Common myeloid progenitor, CD34-positive (primary cell): Measurements from ENCODE around the gene CTNNBL1.

Experiments
- CTCF ChIA-PET: fragments of 350-600 bp; sonication (Branson Sonifier 250); formaldehyde crosslinking; loops from one replicate; lab custom pipeline; 2021; ENCODE audit warnings: antibody characterized with exemption; lab: Charles Lee
- POLR2A ChIA-PET: fragments of 350-600 bp; sonication (Branson Sonifier 250); formaldehyde crosslinking; loops from one replicate; lab custom pipeline; 2021; ENCODE audit warnings: antibody characterized with exemption; lab: Charles Lee
- DNase-seq, 3 donors: peaks; one replicate each; pipeline versions ENCODE4 v3.0.0 to v3.0.0-alpha.2; 2013
- H3K27ac ChIP-seq, 2 experiments: 1 replicate in 1 of 2; 2 replicates in 1 of 2; pipeline ENCODE4 v1.7.0; 2013; ENCODE audit warnings: inconsistent platforms in 2 of 2, low read length in 2 of 2, mild to moderate bottlenecking in 2 of 2, low read depth in 1 of 2, moderate library complexity in 1 of 2; ENCODE audit not compliant: severe bottlenecking in 2 of 2, insufficient read depth in 1 of 2, poor library complexity in 1 of 2
- H3K27me3 ChIP-seq, 5 experiments: replicated peaks in 2 of 5; 1 replicate in 3 of 5; 2 replicates in 2 of 5; pipeline versions ENCODE4 v1.6.1 to v1.7.0; 2013; ENCODE audit warnings: low read length in 4 of 5, mild to moderate bottlenecking in 2 of 5, moderate library complexity in 2 of 5, inconsistent platforms in 1 of 5; ENCODE audit not compliant: insufficient read depth in 5 of 5, control insufficient read depth in 4 of 5
- H3K36me3 ChIP-seq, 4 experiments: 1 replicate in 2 of 4; 2 replicates in 2 of 4; pipeline versions ENCODE4 v1.6.1 to v1.7.0; 2013; ENCODE audit warnings: low read length in 3 of 4, control low read depth in 1 of 4, mild to moderate bottlenecking in 1 of 4; ENCODE audit not compliant: control insufficient read depth in 4 of 4, insufficient read depth in 4 of 4
- H3K4me1 ChIP-seq, 4 experiments: 1 replicate in 3 of 4; 2 replicates in 1 of 4; pipeline versions ENCODE4 v1.6.1 to v1.7.1; 2013; ENCODE audit warnings: low read length in 3 of 4, mild to moderate bottlenecking in 3 of 4, control low read depth in 1 of 4, inconsistent platforms in 1 of 4, moderate library complexity in 1 of 4; ENCODE audit not compliant: control insufficient read depth in 4 of 4, insufficient read depth in 4 of 4; ENCODE audit errors: control extremely low read depth in 1 of 4
- H3K4me3 ChIP-seq, 7 experiments: 1 replicate in 4 of 7; 2 replicates in 3 of 7; pipeline versions ENCODE4 v1.5.1 to v1.7.0; 2013; ENCODE audit warnings: mild to moderate bottlenecking in 7 of 7, low read length in 6 of 7, moderate library complexity in 6 of 7, inconsistent platforms in 2 of 7, low read depth in 2 of 7, control low read depth in 1 of 7; ENCODE audit not compliant: insufficient read depth in 4 of 7, control insufficient read depth in 1 of 7; ENCODE audit errors: extremely low read depth in 1 of 7
- H3K9me3 ChIP-seq, 5 experiments: 1 replicate in 4 of 5; 2 replicates in 1 of 5; pipeline versions ENCODE4 v1.6.1 to v1.7.1; 2013; ENCODE audit warnings: low read length in 4 of 5, mild to moderate bottlenecking in 2 of 5, inconsistent platforms in 1 of 5, low read depth in 1 of 5, moderate library complexity in 1 of 5; ENCODE audit not compliant: control insufficient read depth in 4 of 5, insufficient read depth in 2 of 5; ENCODE audit errors: control extremely low read depth in 1 of 5
- WGBS: methylation state at CpG from one replicate; pipeline ENCODE4 v1.1.5; 2013; ENCODE audit not compliant: insufficient coverage; 5-methylcytosine and 5-hydroxymethylcytosine counted together

CTNNBL1 gene

DNA sequence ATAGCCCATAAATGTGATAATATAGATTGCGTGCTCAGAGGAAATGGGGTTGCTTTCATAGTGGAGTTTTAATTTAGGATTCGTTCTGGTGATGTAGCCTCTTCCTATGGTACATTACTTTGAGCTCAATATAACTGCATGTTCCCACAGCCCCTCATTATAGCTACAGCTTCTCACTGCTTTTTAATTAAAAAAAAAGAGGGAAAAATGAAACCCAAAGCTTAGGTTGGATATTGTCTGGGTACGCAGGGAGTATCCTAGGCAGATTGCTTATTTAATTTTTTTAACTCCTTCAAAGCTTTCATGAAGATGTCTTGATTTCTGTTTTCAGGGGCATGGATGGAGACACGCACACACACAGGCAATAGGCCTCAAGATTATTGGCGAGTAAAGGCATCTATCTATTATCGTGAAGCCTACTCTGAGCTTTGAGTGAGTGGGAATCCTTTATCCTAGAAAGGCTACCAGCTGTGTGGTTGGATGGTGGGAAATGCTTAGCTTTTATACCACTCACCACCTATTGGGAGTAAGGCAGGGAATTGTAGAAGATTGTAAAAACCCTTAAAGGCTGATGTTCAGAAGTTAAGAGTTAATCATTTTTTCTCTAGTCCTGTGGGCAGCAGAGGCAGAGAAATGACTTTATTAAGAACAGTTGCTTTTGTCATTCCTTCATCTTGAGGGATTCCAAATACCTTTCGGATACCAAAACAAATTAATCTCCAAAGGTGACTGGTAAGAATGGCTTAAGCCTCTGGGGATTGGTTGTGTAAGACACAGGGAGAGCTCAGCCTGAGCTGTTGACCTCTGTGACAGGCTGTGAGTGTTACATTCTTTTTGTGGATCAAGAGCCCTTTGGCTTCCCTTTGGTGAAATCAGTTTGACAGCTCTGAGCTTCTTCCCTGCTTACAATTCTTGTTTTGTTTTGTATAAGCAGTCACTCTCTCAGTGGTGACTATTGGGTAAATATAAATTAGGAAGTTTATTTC, 33.4 kb downstream of the CTNNBL1 start:
- WGBS, result 100% methylated on average over 3 of the region's 7 CpGs
- POLR2A ChIA-PET, result interaction anchor here (0.7 kb wide), 1 partner anchor 11 kb away, joined by 7 read pairs; no protein-coding TSS in a partner anchor
- CTCF ChIA-PET, result interaction anchor here (0.9 to 1.8 kb wide), 2 partner anchors 9 to 28 kb away, joined by 3 to 11 read pairs; no protein-coding TSS in a partner anchor

DNA sequence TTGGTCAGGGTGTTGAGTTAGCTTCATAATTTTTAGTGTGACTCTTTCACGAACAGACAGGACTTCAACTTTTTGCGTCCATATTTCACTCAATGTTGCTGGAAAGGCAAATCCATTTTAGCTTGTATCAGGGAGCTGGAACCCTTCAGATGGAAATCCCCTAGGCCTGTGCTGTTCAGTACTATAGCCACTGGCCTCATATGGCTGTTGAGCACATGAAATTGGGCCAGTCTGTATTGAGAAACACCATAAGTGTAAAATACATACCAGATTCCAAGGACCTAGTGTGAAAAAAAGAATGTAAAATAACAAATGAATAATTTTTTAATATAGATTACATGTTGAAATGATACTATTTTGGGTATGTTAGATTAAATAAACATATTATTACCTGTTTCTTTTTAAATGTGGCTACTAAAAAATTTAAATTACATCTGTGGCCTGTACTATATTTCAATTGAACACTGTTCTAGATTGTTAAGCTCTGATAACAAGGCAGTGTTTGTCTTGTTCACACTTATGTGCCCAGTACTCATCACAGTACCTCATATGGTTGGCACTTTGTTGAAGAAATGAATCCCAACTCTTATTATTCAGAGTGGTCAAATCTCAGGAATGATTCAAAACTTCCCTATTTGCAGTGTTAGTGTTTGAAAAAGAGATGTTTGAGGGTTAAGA, 34.3 kb downstream of the CTNNBL1 start:
- Histone ChIP-seq H3K4me1 (peaks cover 0 to 3% (median 0%) of the 10 kb centered on the region in 4 experiments), H3K27ac (no peak overlapping the region), H3K27me3 (no peaks in the 10 kb centered on the region), H3K36me3 (peaks cover 0 to 5% (median 3%) of the 10 kb centered on the region in 4 experiments), H3K9me3 (no peaks in the 10 kb centered on the region), H3K4me3 (no peak overlapping the region)
- whole genome bisulfite sequencing, result 100% methylated on average over 2 of the region's 2 CpGs
- ChIA-PET CTCF (interaction anchor here (1.8 kb wide), 1 partner anchor 8 kb away, joined by 11 read pairs; no protein-coding TSS in a partner anchor), POLR2A (no interaction called here)
- no peak for DNase-seq

More for the DNA sequence above, 33.4 kb downstream of the CTNNBL1 start:
- H3K27ac ChIP-seq, result no peak overlapping the region
- no peaks in the 10 kb centered on the region for H3K9me3 ChIP-seq
- peaks cover 0 to 3% (median 0%) of the 10 kb centered on the region in 4 experiments for H3K4me1 ChIP-seq
- H3K4me3 ChIP-seq, result no peak overlapping the region
- H3K27me3 ChIP-seq, result no peaks in the 10 kb centered on the region
- no peaks in the 10 kb centered on the region for H3K36me3 ChIP-seq
- DNase-seq, result no peak

DNA sequence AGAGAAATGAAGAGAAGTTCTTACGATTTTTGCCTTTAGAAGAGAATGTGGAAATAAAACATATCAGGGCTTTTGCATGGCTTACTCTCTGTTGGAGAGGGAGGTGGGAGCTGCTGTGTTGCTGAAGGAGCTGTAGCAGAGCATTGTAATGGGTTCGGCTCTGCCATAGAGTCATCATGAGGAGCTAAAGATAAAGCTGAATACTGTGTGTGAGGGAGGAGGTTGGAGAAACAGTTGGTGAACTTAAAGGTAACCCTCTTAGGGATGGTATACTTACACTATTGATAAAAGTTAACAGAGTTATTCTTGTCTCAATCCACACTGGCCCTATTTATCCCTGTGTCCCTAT, 34.8 kb downstream of the CTNNBL1 start:
- Histone ChIP-seq H3K9me3 (no peaks in the 10 kb centered on the region), H3K36me3 (peaks cover 0 to 10% (median 8%) of the 10 kb centered on the region in 4 experiments), H3K4me3 (no peak overlapping the region), H3K27ac (no peak overlapping the region), H3K4me1 (peaks cover 0 to 3% (median 0%) of the 10 kb centered on the region in 4 experiments), H3K27me3 (no peaks in the 10 kb centered on the region)
- WGBS, result 89% methylated on average over 2 of the region's 2 CpGs
- ChIA-PET CTCF (no interaction called here), POLR2A (interaction anchor here (0.6 kb wide), 1 partner anchor 174 kb away, joined by 4 read pairs; the partner anchor contains the start of gene VSTM2L)
- no peak for DNase-seq

DNA sequence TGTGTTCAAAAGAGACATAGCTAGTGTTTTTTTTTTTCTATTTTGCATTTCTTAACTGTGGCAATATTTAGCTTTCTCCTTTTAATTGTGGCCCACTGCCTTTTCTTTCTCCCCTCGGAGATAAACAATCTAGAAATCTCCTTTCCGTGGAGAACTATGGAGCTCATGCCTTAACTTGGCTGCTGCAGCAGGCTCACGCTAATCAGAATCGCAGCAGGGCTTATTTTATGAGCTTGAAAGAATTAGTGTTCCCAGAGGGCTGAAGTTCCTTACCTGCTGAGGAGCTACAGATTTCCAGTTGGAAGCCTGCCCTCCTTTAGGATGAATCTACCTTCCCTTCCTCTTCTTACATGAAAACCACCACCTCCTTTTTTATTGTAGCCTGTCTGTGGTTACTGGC, 35.6 kb downstream of the CTNNBL1 start:
- Histone ChIP-seq H3K4me3 (no peak overlapping the region), H3K27me3 (no peaks in the 10 kb centered on the region), H3K27ac (no peak overlapping the region), H3K9me3 (no peaks in the 10 kb centered on the region), H3K4me1 (peaks cover 0 to 3% (median 0%) of the 10 kb centered on the region in 4 experiments), H3K36me3 (peaks cover 5 to 16% (median 8%) of the 10 kb centered on the region in 4 experiments)
- WGBS, result 92% methylated on average over 2 of the region's 4 CpGs
- no peak for DNase-seq
- CTCF ChIA-PET, result interaction anchor here (1.1 kb wide), 1 partner anchor 9 kb away, joined by 5 read pairs; no protein-coding TSS in a partner anchor
- POLR2A ChIA-PET, result interaction anchor here (0.6 kb wide), 1 partner anchor 173 kb away, joined by 4 read pairs; the partner anchor contains the start of gene VSTM2L

DNA sequence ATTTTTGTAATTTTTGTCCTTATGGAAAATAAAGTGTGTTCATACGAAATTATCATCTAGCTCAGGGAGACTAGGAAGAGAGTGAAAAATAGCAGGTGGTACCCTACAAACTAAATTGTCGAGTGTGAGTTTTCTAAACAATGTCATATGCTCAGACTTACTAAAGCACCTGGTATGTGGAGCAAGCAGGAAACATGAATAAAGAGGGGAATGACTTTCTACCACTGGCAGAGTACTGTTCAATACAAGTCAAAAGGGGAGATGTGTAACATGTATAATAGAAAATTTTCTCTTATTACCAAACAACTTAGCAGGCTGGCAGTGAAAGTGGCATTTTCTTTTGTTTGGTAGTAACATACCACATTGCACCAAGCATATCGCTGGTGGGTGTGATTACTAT, 36.1 kb downstream of the CTNNBL1 start:
- CTCF ChIA-PET, result interaction anchor here (1.1 kb wide), 1 partner anchor 9 kb away, joined by 5 read pairs; no protein-coding TSS in a partner anchor
- Histone ChIP-seq H3K27me3 (no peaks in the 10 kb centered on the region), H3K36me3 (peaks cover 6 to 20% (median 9%) of the 10 kb centered on the region in 4 experiments), H3K27ac (no peak overlapping the region), H3K4me3 (no peak overlapping the region), H3K4me1 (peaks cover 0 to 3% (median 0%) of the 10 kb centered on the region in 4 experiments), H3K9me3 (no peaks in the 10 kb centered on the region)
- WGBS, result no CpG with 5 or more reads among the region's 3 CpGs
- no peak for DNase-seq
- POLR2A ChIA-PET, result no interaction called here

DNA sequence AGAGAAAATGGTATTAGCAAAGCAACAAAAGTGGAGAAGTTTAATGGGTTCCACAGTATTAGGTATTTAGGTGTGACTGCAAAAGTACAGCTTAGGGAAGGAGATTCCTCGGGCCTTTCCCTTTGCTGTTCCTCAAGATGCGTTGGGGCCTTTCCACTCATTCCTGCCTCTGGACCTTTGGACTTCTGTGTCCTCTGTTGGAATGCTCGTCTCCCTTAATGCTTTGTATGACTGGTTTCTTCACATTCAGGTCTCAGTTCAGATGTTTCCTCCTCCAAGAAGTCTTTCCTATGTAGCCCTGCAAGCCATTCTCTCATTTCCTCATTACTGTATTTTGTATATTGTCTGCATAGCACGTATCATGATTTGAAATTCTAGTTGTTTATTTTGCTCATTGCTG, 39.6 kb downstream of the CTNNBL1 start:
- Histone ChIP-seq H3K27ac (no peak overlapping the region), H3K9me3 (peaks cover 0 to 10% (median 4%) of the 10 kb centered on the region in 5 experiments), H3K36me3 (peaks cover 11 to 44% (median 30%) of the 10 kb centered on the region in 4 experiments), H3K4me3 (no peak overlapping the region), H3K27me3 (no peaks in the 10 kb centered on the region), H3K4me1 (peaks cover 0 to 3% (median 1%) of the 10 kb centered on the region in 4 experiments)
- 95% methylated on average over 2 of the region's 4 CpGs for WGBS
- no peak for DNase-seq
- ChIA-PET POLR2A (no interaction called here), CTCF (no interaction called here)
